ENCODE data around the gene EDEM2. TPM values are rescaled to one million over a fixed set of nuclear protein-coding genes. Genes with fewer than 3 reads are reported as not detected.
A peak's percentile ranks its signal among the peaks of the same experiment; 100 is the strongest.

EDEM2 gene
- total and polyA plus RNA-seq, 2 of the 13 experiments (the other 11 are each of a cell fraction or from before 2014, with no cell fraction given) = 33.1 to 46.9 TPM

DNA sequence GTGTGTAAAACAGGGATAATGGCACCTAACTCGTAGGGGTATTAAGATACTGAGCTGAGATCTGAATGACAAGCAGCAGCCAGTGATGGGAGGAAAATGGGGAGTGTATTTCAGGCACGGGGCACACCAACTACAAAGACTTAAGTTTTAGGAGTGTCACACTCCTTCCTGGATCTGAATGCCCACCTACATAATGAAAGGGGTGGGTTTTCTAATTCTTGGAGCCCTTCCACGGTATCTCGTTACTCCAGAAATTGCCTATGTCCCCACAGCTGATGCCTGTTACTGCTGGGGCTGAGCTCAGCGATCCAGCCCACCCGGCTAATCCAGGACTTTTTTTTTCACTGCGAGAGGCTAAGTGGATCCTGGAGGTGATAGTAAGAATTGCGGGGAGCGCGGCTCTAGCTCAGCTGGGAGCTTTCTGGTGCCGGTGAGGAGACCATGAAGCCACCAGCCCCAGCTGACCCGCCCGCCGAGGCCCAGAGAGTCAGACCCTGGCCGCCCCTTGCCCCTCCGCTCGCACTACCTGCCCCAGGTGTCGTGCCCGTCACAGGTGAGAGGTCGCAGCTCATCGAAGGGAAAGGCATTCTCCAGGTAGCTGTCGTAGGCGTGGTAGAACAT, 727 bp downstream of the EDEM2 start (continued):
- TF ChIP-seq ZBTB10 (CRISPR knock-in tag; IDR thresholded peaks at IDR 0.05; ENCODE audit: borderline replicate concordance) = no peak
- no peak for TF ChIP-seq ZBTB14 (CRISPR knock-in tag; IDR thresholded peaks at IDR 0.05)
- no peak for TF ChIP-seq GTF3A (CRISPR knock-in tag; conservative IDR thresholded peaks at IDR 0.05)
- no peak for TF ChIP-seq ERF (CRISPR knock-in tag; IDR thresholded peaks at IDR 0.05)
- no peak for TF ChIP-seq ZNF431 (CRISPR knock-in tag; IDR thresholded peaks at IDR 0.05; ENCODE audit: borderline replicate concordance, low read depth)
- TF ChIP-seq, protein P1, sequence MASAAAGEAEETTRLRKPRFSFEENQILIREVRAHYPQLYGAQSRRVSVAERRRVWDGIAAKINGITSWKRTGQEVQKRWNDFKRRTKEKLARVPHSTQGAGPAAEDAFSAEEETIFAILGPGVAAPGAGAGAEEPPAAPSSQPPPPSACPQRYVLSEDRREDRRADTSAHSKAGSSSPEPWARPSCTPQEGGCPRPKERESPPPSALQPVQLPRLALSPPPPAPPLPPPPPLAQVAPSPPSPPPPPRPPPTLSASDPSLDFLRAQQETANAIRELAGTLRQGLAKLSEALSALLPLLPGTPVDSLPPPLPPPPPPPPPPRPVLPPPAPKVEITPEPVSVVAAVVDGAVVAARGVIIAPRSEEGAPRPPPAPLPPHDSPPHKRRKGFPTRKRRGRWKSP (CRISPR knock-in tag; IDR thresholded peaks at IDR 0.05) = no peak
- TF ChIP-seq SAP130 (CRISPR knock-in tag; IDR thresholded peaks at IDR 0.05; ENCODE audit: low read depth) = no peak
- no peak for TF ChIP-seq RELA (CRISPR knock-in tag; IDR thresholded peaks at IDR 0.05)
- no peak for TF ChIP-seq CREB1 (IDR thresholded peaks at IDR 0.05)
- no peak for TF ChIP-seq CREB1 (CRISPR knock-in tag; IDR thresholded peaks at IDR 0.05)
- TF ChIP-seq MXI1 (IDR thresholded peaks at IDR 0.05; ENCODE audit: borderline replicate concordance, low read depth, low read length) = 0 out of 3 replicates have a peak, but pooled peaks have one; percentile 46
- TF ChIP-seq ZFP36L2 (CRISPR knock-in tag; IDR thresholded peaks at IDR 0.05) = no peak
- TF ChIP-seq CSRNP1 (CRISPR knock-in tag; IDR thresholded peaks at IDR 0.05) = no peak; the same call in 1 of the 2 replicates
- peak in 1 of 2 experiments; percentile 34; a peak in 1 of 4 replicates for TF ChIP-seq MAFK (conservative IDR thresholded peaks at IDR 0.05 in 1 of 2, IDR thresholded peaks at IDR 0.05 in 1 of 2; ENCODE audit: low read length in 2 of 2)
- TF ChIP-seq RFX1 (IDR thresholded peaks at IDR 0.05) = no peak
- TF ChIP-seq ZNF451 (CRISPR knock-in tag; IDR thresholded peaks at IDR 0.05) = no peak
- TF ChIP-seq ZC3H13 (CRISPR knock-in tag; IDR thresholded peaks at IDR 0.05) = no peak; the same call in 1 of the 2 replicates
- TF ChIP-seq HOXA9 (CRISPR knock-in tag; IDR thresholded peaks at IDR 0.05; ENCODE audit: borderline replicate concordance) = no peak
- TF ChIP-seq IKZF4 (CRISPR knock-in tag; IDR thresholded peaks at IDR 0.05; ENCODE audit: borderline replicate concordance, low read depth, not compliant biosample characterization) = no peak
- TF ChIP-seq ZNF766 (CRISPR knock-in tag; IDR thresholded peaks at IDR 0.05; ENCODE audit: borderline replicate concordance) = no peak
- TF ChIP-seq MXD1 (CRISPR knock-in tag; IDR thresholded peaks at IDR 0.05) = no peak
- TF ChIP-seq SUZ12 (IDR thresholded peaks at IDR 0.05; ENCODE audit: low read depth, low read length) = no peak
- no peak for TF ChIP-seq NFYC (CRISPR knock-in tag; IDR thresholded peaks at IDR 0.05)
- no peak for TF ChIP-seq REXO4 (CRISPR knock-in tag; IDR thresholded peaks at IDR 0.05; ENCODE audit: borderline replicate concordance)

Data from HepG2 (cell line).